Urinary bladder (tissue), 4 donors: ENCODE results near the gene NFILZ. TPM values are rescaled to one million over a fixed set of nuclear protein-coding genes. Genes with fewer than 3 reads are reported as not detected.

ENCODE experiments used
- DNase-seq: peaks from one replicate; pipeline ENCODE4 v3.0.0-alpha.2; 2015; ENCODE audit errors: extremely low spot score
- H3K27ac ChIP-seq: one replicate; pipeline ENCODE4 v1.5.1; 2013; ENCODE audit warnings: low read depth, mild to moderate bottlenecking, moderate library complexity
- H3K36me3 ChIP-seq: one replicate; pipeline ENCODE4 v1.6.1; 2013; ENCODE audit warnings: mild to moderate bottlenecking, moderate library complexity; ENCODE audit not compliant: insufficient read depth
- H3K4me1 ChIP-seq: one replicate; pipeline ENCODE4 v1.6.1; 2013; ENCODE audit warnings: mild to moderate bottlenecking, moderate library complexity; ENCODE audit not compliant: insufficient read depth
- H3K4me3 ChIP-seq: one replicate; pipeline ENCODE4 v1.5.1; 2013; ENCODE audit warnings: low read depth, low read length
- WGBS: extraction: QIAGEN DNeasy Blood & Tissue Kit; methylation state at CpG from one replicate; pipeline ENCODE4 v1.1.7; 2013; 5-methylcytosine and 5-hydroxymethylcytosine counted together
- polyA plus RNA-seq: library from polyadenylated mRNA; stranded (reverse); fragments of 200-250 nt; gene quantifications from one replicate; pipeline ENCODE4 v1.2.3, GENCODE V29; 2013
- total RNA-seq: library from RNA; depleted of rRNA; stranded (reverse); fragments of >200 nt; gene quantifications from one replicate; pipeline ENCODE4 v1.2.3, GENCODE V29; 2014
- donor health status: healthy with polysubstance abuse.
- donor health status: healthy.

NFILZ gene
- total RNA-seq (not detected), polyA plus RNA-seq (not detected)

- H3K4me3 ChIP-seq, result no peak within 1 kb of the TSS
- 95% methylated on average over 11 of the region's 11 CpGs for WGBS
- H3K36me3 ChIP-seq, result no peaks in the 10 kb centered on the region
- no peaks in the 10 kb centered on the region for H3K4me1 ChIP-seq
- no peak for DNase-seq
- no peak within 1 kb of the TSS for H3K27ac ChIP-seq
These were observed at the start of gene NFILZ for GRCh38 chr19:8629996-8630683. Gene NFILZ, plus strand, starts transcription at chr19:8630633. Its CDS starts 46,133 bp downstream, at chr19:8676766.

- no peak overlapping the region for H3K27ac ChIP-seq
These were observed 49.6 kb upstream of the NFILZ start for GRCh38 chr19:8580710-8581281.

DNA sequence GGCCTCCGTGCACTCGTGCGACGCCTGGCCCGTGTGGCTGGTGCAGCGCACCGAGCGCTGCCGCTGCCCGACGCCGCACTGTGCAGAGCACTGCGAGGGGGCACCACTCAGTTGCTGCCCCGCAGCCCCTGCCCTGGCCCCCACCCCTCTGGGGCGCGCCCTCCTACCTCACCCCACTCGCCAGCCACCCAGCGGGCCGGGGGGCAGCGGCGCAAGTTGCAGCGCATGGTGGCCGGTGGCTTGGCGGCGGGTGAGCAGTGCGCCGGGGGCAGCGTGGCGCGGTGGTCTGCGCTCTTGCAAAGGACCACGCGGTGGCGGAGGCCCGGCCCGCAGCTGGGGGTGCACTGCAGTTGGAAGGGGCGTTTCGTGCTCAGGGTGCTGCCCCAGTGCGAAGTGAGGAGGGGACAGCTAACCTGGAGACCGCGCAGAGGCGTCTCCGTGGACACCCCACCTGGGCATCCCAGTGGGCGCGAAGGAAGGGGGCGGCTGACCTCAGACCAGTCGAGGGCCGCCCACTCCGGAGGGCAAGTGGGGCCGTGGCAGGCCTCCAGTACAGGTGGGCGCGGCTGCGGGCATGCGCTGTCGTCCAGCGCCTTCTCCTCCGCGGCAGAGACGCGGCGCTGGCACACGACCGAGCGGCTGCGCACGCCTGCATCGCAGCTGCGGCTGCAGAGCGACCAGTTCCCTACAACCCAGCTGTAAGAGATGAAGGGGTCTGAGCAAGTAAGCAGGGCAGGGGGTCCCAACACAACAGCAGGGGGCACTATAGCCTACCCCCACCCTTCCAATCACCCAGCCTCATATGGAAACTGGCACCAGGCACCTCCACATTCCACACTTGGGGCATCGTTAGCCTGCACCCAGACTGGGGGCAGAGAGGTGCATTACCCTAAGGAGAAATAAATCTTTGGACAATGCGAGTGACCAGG, 45.2 kb upstream of the NFILZ start:
- 87% methylated on average over 71 of the region's 71 CpGs for WGBS
- Histone ChIP-seq H3K27ac (no peak overlapping the region), H3K36me3 (no peaks in the 10 kb centered on the region), H3K4me3 (no peak overlapping the region), H3K4me1 (no peaks in the 10 kb centered on the region)
- no peak for DNase-seq

More at GRCh38 chr19:8580710-8581281, 49.6 kb upstream of the NFILZ start:
- no peak for DNase-seq
- Histone ChIP-seq H3K4me3 (no peak overlapping the region), H3K36me3 (no peaks in the 10 kb centered on the region), H3K4me1 (no peaks in the 10 kb centered on the region)
- WGBS, result 5% methylated on average over 21 of the region's 21 CpGs

DNA sequence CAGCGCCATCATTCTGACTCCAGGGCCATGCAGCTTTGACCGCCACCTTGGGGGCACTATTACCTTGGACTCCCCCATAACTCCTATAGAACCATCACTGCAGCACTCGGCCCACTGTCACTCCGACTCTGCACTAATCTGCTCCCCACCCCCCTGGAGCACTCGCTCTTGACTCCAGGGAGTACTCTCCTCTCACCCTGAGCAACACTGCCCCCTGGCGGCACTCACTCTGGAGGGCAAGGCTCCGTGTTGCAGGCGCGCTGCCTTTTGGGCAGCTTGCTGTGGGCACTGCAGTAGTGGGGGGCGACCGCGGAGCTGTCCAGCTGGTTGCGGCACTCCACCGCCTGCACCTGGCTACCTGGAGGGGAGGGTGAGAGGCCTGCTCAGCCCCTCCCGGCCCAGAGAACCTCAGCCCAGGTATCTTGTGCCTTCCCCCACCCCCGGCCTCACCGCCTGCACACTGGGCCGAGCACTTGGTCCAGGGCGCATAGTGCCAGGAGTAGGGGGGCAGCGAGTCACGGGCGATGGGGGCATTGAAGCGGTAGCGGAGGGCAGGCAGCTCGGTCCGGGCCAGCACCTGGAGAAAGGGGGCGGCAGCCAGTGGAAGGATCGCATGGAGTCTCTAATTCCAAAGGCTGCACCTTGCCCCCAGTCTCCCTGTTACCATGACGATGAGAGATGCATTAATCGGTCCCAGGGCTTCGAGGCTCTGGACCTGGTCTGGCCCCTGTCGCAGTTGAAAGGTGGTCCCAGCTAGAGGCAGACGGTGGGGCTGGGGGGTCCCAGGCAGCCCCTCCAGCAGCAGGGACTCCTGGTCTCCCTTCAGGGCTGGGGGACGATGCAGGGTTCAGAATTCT, 44.3 kb upstream of the NFILZ start:
- WGBS, result 80% methylated on average over 34 of the region's 34 CpGs
- DNase-seq, result no peak
- Histone ChIP-seq H3K4me1 (no peaks in the 10 kb centered on the region), H3K4me3 (no peak overlapping the region), H3K27ac (no peak overlapping the region), H3K36me3 (no peaks in the 10 kb centered on the region)

DNA sequence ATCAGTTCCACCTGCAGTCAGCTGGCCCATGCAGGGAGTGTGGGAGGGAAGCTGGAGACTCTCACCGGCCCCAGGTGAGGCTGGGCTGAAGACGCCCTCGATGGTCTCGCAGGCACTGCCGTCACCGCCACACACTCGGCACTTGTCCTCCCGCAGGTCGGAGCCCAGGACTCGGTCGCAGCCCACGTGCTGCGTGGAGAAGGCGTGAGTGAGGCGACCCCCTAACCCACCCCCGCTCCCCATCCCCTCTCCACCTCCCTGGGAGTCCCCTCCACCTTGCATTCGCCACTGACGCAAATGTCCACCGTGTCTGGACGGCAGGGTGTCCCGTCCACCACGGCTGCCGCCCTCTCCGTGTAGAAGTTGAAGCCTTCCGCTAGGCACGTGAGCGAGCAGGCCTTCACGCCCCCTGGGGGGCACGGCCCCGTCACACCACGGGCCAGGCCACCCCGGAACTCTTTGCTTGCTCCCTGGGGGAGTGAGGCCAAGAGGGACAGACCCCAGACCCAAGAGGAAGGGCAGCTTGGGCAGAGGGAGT, 41.2 kb upstream of the NFILZ start:
- no peak overlapping the region for H3K4me3 ChIP-seq
- WGBS, result 92% methylated on average over 32 of the region's 32 CpGs
- no peak for DNase-seq
- H3K27ac ChIP-seq, result no peak overlapping the region
- no peaks in the 10 kb centered on the region for H3K36me3 ChIP-seq
- H3K4me1 ChIP-seq, result no peaks in the 10 kb centered on the region

GRCh38 chr19:8592231-8593009, 38.0 kb upstream of the NFILZ start:
- peak; percentile 93 for DNase-seq
- under 1% methylated on average over 55 of the region's 55 CpGs for WGBS
- Histone ChIP-seq H3K4me3 (peak overlapping the region; percentile 17), H3K4me1 (no peaks in the 10 kb centered on the region), H3K27ac (no peak overlapping the region), H3K36me3 (no peaks in the 10 kb centered on the region)

DNA sequence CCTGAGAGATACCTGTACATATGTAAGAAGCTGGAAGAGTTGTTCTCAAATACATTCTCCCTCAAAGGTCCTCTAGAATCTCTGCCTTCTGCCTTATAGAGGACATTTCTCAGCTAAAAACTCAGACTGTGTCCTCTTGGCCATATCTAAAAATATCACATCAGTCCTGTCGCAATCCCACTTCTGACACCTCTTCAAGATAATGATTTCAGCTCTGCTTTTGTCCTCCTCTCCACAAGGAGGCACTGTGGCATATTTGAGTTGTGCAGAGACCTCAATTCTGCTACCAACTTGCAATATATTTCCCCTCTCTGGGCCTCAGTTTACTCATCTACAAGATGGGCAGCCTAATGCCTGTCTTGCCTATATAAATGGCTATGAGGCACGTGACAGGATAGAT, 36.5 kb upstream of the NFILZ start:
- 96% methylated on average over 2 of the region's 2 CpGs for WGBS
- no peak overlapping the region for H3K27ac ChIP-seq
- H3K4me3 ChIP-seq, result no peak overlapping the region
- no peaks in the 10 kb centered on the region for H3K4me1 ChIP-seq
- H3K36me3 ChIP-seq, result no peaks in the 10 kb centered on the region
- no peak for DNase-seq

- WGBS, result 78% methylated on average over 15 of the region's 15 CpGs
- H3K27ac ChIP-seq, result no peak overlapping the region
- no peak overlapping the region for H3K4me3 ChIP-seq
- no peaks in the 10 kb centered on the region for H3K36me3 ChIP-seq
- H3K4me1 ChIP-seq, result no peaks in the 10 kb centered on the region
- DNase-seq, result no peak
These were observed 34.8 kb upstream of the NFILZ start for GRCh38 chr19:8595651-8596050.

- WGBS, result 89% methylated on average over 23 of the region's 23 CpGs
- no peak overlapping the region for H3K27ac ChIP-seq
- no peaks in the 10 kb centered on the region for H3K4me1 ChIP-seq
- H3K4me3 ChIP-seq, result no peak overlapping the region
- H3K36me3 ChIP-seq, result no peaks in the 10 kb centered on the region
- DNase-seq, result no peak
These were observed 34.3 kb upstream of the NFILZ start for GRCh38 chr19:8596168-8596567.

- no peaks in the 10 kb centered on the region for H3K4me1 ChIP-seq
- no peak for DNase-seq
- H3K4me3 ChIP-seq, result no peak overlapping the region
- no peak overlapping the region for H3K27ac ChIP-seq
- H3K36me3 ChIP-seq, result no peaks in the 10 kb centered on the region
- 96% methylated on average over 2 of the region's 2 CpGs for WGBS
These were observed 30.4 kb upstream of the NFILZ start for GRCh38 chr19:8600064-8600463.

DNA sequence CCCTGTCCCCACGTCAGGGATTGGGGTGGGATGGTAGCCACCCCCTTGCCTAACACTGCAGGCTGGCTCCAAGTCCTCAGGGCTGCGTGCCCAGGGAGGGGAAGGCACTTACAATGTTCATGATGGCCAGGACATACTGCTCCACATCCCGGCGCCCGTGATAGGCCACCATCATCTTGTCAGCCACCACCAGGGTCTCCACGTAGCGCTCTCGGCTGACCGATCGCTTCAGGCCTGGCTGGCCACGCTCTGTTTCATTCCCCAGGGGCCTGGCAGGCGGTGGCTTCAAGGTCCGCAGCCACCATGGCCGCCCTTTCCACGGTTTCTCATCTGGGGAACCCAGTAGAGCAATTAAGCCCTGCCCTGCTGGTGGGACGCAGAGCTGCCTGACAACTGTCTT, 29.6 kb upstream of the NFILZ start:
- H3K36me3 ChIP-seq, result no peaks in the 10 kb centered on the region
- H3K27ac ChIP-seq, result no peak overlapping the region
- DNase-seq, result no peak
- no peaks in the 10 kb centered on the region for H3K4me1 ChIP-seq
- 97% methylated on average over 16 of the region's 16 CpGs for WGBS
- no peak overlapping the region for H3K4me3 ChIP-seq

- H3K36me3 ChIP-seq, result no peaks in the 10 kb centered on the region
- no peak for DNase-seq
These were observed 28.6 kb upstream of the NFILZ start for GRCh38 chr19:8601796-8602195.

More at GRCh38 chr19:8601796-8602195, 28.6 kb upstream of the NFILZ start:
- no peaks in the 10 kb centered on the region for H3K4me1 ChIP-seq
- no peak overlapping the region for H3K4me3 ChIP-seq
- no peak overlapping the region for H3K27ac ChIP-seq
- 95% methylated on average over 5 of the region's 5 CpGs for WGBS
